OCI-M2 (cell line): ENCODE data around the gene NTF4.
A peak's percentile ranks its signal among the peaks of the same experiment; 100 is the strongest.
"Not testable (repeated sequence)": the region's sequence is repeated elsewhere in the genome, so short reads cannot be mapped to it uniquely, and the experiment has no call there.

Experiments used
- DNase-seq: peaks from one replicate; lab custom pipeline; 2025; ENCODE audit not compliant: unreplicated experiment; lab: John Stamatoyannopoulos, UW

The NTF4 gene

GRCh38 chr19:49091391-49092038, 26.9 kb upstream of the NTF4 start:
- DNase-seq: no peak

GRCh38 chr19:49086296-49086695, 21.7 kb upstream of the NTF4 start:
- no peak for DNase-seq

DNA sequence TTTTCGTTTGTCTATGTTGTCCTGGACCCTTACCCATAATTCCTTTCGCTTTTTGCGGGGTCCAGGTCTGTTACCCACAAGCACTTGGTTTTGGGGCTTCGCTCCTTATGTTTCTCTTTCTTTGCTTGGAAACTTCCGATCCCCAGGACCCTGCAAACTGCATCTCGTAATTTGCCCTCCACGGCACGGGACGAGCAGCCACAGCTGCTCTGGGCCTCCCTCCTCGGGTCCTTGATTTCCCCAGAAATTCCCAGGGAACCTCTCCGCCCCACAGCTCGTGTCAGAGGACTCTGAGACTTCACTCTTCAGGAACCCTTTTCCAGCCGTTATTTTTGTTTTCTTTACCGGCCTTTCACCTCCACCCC, 21.2 kb upstream of the NTF4 start:
- no peak for DNase-seq

GRCh38 chr19:49085020-49085867, 20.6 kb upstream of the NTF4 start, which contains the start of gene SNRNP70:
Gene SNRNP70, plus strand, starts transcription at chr19:49085451. Its CDS starts 964 bp downstream, at chr19:49086415.
- DNase-seq: peak; percentile 93

- no peak for DNase-seq
Measured at GRCh38 chr19:49084206-49085019, 19.8 kb upstream of the NTF4 start.

GRCh38 chr19:49081273-49081672, 16.7 kb upstream of the NTF4 start:
- DNase-seq: no peak

DNA sequence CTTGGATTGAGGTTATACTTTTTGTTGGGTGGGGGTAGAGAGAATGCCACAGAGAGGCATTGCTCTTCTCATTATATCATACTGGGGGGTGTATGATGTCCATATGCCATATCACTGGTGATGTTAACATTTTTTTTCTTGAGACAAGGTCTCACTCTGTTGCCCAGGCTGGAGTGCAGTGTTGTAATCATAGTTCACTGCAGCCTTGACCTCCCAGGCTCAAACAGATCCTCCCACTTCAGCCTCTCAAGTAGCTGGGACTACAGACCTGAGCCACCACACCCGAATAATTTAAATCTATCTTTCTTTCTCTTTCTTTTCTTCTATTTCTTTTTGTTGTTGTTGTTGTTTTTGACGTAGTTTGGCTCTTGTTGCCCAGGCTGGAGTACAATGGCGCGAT, 15.8 kb upstream of the NTF4 start:
- no peak for DNase-seq

DNA sequence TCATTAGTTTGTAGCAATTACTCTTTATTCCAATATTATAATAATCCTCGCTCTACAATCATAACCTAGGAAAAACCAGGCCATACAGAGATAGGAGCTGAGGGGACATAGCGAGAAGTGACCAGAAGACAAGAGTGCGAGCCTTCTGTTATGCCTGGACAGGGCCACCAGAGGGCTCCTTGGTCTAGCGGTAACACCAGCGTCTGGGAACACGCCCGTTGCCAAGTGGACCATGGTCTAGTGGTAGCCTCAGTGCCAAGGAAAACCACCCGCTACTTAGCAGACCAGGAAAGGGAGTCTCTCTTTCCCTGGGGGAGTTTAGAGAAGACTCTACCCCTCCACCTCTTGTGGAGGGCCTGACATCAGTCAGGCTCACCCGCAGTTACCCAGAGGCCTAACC, 10.3 kb upstream of the NTF4 start:
- DNase-seq: not testable (repeated sequence)

DNA sequence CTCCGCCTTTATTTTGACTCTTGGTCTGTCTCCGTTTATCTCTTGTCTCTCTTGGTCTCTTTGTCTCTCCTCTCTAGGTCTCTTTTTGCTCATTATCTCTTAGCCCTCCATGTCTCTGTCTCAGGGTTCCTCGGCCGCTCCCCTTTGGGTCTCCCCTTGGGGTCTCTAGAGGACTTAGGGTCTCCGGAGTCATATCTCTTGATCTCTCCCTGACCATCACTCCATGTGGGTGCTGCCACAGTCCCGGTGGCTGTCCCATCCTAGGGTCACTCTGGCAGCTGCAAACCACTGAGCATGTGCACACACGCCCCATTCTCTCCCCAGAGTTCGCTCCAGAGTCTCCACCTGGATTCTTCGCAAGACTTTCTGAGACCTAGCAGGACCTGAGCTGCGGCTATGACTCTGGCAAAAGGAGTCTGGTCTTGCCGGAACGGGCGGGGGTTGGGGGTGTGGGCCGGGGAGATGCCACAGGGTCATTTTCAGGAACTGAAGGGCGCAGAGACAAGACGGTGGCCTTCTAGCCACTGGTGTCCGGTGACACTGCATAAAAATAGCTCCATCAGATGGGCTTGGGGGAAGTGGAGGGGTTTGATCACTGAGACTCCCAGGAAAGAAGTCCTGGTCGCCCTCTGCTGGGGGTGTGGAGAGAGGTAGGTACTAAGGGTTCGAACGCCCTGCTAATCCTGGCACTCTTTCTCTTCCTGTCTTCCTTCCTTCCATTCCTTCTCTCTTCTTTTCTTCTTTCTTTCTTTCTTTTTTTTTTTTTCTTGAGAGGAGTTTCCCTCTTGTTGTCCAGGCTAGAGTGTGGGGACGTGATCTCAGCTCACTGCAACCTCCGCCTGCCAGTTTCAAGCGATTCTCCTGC, 9.1 kb upstream of the NTF4 start:
- peak; percentile 82 for DNase-seq

DNA sequence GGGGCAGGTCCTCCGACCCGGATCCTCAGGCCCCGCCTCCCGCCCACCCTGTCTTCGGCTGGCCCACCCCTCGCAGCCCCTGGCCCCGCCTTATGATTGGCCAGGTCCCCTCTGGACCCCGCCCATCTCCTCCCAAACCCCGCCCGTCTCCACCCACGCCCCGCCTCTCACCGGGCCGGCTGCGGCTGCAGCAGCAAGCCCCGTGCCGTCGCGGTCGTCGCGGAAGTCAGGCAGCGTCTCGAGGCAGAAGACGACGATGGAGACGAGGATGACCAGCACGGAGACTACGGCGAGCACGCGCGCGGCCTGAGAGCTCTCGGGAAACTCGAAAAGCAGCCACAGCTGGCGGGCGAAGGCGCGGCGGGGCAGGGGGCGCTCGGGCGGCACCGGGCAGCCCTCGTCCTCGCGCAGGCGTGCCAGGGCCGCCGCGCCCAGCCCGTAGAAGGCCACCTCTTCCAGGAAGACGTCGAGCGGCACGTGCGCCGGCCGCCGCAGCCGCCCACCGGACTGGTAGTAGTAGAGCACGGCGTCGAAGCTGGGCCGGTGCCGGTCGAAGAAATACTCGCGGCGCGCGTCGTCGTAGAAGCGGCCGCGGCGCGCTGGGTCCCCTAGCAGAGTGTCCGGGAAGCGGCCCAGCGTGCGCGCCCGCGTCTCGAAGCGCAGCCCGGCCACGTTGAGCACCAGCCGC, 7.4 kb upstream of the NTF4 start:
- DNase-seq: peak; percentile 54

- DNase-seq: no peak
Measured at GRCh38 chr19:49070416-49070815, 5.8 kb upstream of the NTF4 start.

- DNase-seq: no peak
Measured at GRCh38 chr19:49069026-49069425, 4.4 kb upstream of the NTF4 start.

DNA sequence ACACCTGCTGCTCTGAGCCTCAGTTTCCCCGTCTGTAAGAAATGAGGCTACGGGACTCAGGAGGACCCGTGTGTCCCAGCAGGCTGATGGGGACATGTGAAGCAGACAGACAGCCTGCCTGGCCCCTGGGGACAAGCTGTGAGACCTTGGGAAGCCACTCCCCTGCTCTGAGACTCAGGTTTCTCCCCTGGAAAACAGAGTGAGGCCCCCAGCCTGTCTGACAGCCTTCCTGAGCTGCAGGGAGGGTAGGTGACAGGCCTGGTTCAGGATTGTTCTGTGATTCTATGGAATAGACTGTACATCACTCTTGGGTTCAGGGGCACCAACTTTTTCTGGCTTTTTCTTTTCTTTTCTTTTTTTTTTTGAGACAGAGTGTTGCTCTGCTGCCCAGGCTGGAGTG, 2.9 kb upstream of the NTF4 start:
- DNase-seq: no peak

DNA sequence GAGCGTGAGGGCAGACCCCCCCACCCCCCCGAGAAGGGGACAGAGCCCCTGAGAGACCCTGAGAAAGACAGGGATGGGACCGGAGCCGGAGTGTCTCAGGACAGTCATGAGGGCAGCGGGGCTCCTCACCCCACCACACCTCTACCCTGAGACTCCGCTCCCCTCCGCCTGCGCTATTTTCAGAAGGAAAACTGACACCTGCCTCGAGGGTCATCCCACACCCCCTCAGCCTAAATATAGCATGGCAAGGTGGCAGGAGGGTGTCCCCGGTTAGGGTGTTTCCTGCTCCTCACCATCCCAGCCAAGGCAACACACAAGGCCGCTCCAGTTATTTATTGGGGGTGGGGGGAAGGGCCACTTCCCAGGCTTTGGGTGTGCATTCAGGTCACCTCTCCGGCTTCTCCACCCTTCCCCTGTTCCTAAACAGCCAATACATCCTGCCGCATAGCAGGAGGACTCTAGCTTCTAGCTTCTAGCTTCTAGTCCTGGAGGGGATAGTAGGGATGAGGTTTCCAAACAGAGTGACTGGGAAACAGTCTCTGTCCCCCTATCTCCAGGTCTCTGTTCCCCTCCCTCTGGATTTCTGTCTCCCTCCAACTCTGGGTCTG, 1.4 kb upstream of the NTF4 start:
- no peak for DNase-seq

DNA sequence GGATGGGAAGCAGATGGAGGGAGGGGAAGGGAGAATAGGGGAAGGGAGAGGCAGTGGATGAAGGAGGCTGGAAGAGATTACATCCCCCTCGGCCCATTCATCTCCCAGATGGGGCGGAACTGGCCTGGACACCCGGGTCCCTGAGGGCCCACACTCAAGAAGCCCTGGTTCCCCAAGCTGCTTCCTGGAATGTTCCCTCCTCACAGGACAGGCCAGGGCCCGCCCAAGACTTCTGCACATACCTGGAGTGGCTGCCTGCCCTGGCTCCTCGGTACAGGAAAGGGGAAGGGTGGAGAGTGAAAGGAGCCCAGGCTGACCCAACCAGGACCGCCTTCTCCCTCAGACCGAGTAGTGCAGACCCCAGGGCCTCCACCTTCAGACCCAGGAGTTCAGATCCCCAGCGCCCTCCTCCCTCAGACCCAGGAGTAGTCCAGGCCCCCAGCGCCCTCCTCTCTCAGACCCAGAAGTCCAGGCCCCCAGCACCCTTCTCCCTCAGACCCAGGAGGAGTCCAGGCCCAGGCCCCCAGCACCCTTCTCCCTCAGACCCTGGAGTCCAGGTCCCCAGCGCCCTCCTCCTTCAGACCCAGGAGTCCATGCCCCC, 489 bp downstream of the NTF4 start:
- DNase-seq: no peak

DNA sequence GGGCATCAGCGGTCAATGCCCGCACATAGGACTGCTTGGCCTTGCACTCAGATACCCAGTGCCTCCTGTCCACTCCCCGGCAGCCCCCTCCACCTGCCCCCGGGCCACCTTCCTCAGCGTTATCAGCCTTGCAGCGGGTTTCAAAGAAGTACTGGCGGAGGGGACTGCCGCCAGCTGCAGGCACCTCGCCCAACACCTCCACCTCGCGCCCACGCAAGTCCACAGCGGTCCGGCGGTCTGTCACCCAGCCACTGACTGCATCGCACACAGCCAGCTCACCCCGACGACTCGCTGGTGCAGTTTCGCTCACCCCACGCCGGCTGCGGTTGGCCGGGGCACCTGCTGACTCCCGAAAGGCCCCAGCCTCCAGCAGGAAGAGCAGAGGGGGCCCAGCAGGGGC, 3.2 kb downstream of the NTF4 start:
- DNase-seq: no peak

GRCh38 chr19:49061000-49061399, 3.6 kb downstream of the NTF4 start:
- no peak for DNase-seq

- no peak for DNase-seq
Measured at GRCh38 chr19:49059053-49059452, 5.6 kb downstream of the NTF4 start.

DNA sequence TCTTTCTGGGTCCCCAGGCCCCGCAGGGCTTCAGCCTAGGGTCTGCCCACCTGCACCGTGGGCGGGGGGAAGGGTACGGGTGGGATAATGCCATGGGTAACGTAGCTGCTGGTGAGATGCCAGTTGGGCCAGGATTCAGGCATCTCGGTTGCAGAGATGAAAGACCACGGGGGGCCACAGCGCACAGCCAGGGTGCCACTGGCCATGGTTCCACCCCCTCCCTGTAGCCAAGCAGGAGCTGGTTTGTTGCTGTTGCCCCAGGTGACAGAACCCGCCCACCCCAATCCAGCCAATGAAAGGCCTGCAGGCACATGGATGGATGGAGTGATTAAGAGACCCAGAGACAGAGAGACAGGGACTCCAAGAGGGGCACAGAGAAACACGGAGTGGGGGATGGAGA, 6.1 kb downstream of the NTF4 start:
- no peak for DNase-seq
